Stimulated activated CD8-positive, alpha-beta memory T cell treated with anti-CD3 and anti-CD28 coated beads, Interleukin-4, amount 100 ng/mL, for 4 hours (primary cell): ENCODE data around the gene SMPD3.
"Not testable (repeated sequence)": the region's sequence is repeated elsewhere in the genome, so short reads cannot be mapped to it uniquely, and the experiment has no call there.

Experiments
- DNase-seq, 2 donors: peaks; one replicate each; pipeline ENCODE4 v3.0.0-alpha.2; 2020; ENCODE audit warnings: low read depth in 2 of 2, low spot score in 1 of 2

SMPD3 gene

DNA sequence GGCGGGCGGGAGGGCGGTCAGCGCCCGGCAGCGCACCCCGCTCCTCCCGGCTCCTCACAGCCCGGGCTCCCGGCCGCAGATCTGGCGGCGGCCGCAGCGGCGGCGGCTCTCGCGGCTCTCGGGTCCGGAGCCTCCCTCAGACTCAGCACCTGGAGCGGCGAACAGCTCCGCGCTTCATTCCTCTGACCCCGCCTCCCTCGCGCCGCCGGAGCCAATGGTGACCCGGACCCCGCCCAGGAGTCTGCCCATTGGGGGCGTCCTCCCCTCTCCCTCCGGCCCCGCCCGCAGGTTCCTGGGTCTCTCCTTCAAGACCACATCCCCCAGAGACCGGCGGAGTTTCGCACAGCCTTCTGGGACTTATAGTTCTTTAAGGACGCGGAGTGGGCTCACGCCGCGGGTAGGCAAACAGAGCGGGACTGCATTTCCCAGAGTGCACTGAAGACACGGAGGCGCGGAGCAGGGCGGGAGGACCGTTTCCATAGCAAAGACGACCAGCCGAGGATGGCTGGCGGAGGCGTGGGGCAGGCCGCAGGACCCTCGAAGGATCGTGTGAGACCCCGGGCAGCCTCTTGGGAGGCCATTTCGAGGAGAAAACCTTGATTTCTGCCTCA lies at the start of gene SMPD3:
TSS of gene SMPD3 (minus strand) at position 149 of the 611 bp plus-strand sequence. CDS start 76,327 bp downstream, outside the sequence.
- peak; percentile 93 to 94 for DNase-seq

DNA sequence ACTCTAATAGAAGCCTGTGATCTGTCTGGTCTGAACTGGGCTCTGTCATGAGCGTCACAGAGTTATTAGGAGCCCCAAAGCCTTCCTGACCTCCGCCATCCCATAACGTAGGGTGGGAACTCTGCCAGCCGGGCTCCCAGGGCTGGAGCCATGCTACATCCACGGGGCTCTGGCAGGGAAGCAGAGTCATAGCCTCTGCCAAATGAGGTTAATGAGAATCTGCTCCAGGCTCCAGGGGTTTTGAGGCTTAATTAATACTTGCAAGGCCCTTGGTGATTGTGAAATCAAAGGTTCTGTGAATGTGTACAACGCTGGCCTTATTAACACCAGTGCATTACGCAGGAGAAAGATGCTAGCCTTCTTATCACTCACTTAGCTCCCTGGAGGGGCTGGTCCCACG lies 48.4 kb upstream of the SMPD3 start:
- DNase-seq, result no peak

DNA sequence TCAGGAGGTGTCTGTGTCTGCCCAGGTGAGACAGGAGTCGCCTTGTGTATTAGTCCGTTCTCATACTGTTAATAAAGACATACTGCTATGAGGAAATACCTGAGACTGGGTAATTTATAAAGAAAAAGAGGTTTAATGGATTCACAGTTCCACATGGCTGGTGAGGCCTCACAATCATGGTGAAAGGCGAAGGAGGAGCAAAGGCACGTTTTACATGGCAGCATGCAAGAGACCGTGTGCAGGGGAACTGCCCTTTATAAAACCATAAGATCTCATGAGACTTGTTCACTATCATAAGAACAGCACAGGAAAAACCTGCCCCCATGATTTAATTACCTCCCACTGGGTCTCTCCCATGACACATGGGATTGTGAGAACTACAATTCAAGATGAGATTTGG lies 46.0 kb upstream of the SMPD3 start:
- DNase-seq, result not testable (repeated sequence)

GRCh38 chr16:68493412-68494070 lies 45.2 kb upstream of the SMPD3 start:
- no peak for DNase-seq

DNA sequence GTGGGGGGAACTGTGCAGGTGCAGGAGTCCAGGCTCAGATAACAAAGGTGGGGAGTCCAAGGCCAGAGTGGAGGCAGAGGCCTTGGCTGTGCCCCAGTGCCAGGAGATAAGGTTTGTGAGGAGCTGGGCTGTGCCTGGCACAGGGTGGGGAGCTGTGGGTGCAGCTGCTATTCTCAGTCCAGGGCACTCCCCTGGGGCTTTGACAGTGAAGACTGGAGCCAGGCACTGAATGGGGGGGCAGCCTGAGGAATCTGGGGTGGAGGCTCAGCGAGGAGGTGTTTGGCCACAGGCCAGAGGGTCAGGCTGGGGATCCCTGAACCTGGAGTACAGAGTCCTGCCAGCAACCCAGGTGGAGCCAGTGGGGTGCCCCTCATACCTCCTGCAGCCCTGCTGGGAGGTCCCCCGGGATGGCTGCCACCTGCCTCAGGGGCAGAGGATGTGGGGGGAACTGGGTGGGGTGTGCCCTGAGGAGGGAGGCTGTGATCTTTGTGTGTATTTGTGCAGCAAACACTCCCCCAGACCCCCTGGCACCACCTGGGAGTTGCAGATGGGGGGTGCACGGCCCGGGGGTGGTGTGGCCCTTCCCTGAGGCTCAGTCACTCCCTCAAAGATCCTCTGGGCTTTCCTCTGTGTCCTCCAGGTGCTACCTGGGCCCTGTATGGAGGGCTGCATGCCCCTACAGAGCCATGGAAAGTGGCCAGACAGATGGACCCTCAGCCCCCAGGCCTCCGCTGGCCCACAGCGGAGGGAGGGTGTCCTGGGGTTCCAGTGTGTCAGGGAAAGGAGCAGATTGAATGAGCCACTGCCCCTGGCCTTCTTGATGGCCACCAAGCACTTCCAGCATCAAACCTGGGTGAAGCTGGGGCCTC lies 44.5 kb upstream of the SMPD3 start:
- DNase-seq, result no peak

GRCh38 chr16:68492151-68492542 lies 43.8 kb upstream of the SMPD3 start:
- no peak for DNase-seq

DNA sequence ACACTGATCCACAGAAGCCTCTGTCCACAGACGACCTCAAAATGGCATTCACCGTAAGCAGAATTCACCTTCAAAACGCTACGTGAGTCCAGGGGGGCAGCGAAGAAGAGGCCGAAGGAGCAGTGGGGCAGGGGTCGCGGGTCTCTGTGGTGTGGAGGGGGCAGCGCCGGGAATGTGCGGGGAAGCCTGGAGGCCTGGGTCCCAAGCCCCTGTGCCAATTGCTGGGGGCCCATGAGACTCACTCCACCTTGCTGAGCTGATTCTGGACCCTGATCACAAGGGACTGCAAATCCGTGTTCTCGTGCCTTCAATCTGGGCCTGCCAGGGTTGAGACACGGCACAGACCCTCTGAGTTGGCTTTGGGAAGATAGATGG lies 43.3 kb upstream of the SMPD3 start:
- DNase-seq, result no peak

DNA sequence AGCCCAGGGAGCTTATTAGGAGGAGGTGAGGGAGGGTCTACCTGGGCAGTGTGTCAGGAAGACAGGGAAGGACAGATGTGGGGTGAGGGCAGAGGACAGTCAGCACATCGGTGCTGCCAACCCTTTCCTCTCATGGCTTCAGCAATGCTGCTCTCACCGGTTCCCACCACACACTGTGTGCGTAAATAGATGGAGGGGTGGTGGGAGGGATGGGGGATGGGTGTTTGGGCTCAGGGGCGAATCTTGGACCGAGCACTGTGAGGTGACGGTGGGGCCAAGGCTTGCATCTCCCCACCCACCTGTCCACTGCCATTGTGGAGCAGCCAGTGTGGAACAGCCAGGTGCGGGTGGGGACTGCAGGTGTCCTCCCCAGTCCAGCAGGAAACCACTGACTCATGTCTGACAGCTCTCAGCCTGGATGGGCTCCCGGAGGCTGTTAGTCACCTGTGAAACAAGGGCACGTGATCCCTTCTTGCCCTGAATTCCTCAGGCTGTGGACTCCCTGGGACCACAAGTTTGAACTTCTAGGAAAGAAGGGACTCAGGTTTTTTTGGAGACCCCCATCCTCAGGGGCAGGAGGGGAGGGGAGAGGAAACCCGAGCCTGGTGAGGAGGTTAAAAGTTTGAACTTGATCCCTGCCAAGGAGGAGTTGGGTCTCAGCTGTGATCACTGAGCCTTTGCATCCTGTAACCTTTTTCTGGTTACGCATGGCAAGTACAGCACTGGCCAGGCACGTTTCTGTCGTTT lies 42.7 kb upstream of the SMPD3 start:
- no peak for DNase-seq

DNA sequence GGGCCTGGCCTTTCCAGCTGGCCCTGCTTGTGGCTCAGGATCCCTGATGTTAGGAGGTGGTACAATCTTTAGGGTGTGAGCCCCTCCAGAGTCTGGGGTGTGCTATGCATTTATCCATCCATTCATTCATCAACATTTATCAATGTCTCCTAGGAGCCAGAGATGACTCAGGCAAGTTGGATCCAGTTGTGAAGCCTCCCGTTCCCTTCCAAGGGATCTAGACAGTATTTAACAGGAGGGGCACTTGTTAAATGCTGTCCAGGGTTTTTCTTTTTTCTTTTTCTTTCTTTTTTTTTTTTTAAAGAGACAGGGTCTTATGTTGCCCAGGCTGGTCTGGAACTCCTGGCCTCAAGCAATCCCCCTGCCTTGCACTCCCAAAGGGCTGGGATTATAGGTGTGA lies 42.0 kb upstream of the SMPD3 start:
- DNase-seq, result no peak

DNA sequence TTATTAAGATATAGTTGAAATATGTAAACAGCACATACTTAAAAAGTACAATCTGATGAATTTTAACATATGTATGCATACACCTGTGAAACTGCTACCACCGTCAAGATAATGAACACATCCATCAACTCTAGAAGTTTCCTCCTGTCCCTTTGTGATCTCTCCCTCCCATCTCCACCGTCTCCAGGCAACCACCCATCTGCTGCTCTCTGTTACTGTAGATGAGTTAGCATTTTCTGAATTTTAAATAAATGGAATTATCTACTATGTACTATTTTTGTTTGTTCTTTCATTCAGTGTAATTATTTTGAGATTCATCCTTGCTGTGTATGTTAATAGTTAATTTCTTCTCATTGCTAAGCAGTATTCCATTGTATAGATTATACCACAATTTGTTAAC lies 40.2 kb upstream of the SMPD3 start:
- no peak for DNase-seq

DNA sequence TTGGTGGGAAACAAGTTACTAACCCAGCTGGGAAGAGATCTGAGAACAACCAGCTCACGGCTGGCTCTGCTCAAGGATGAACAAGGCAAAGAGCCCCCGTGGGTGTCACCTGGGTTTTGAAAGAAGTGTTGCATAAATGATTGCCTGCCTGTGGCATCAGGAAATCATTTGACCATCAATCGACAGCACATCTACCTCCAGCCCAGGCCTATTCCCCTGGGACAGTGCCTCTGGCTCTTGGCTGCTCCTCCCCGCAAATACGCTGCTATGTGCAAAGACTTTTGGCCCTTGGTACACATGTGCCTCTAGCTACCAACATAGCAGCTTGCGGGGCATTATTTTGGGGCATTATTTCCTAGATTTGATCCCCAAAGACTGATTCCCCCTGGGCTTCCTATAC lies 39.4 kb upstream of the SMPD3 start:
- DNase-seq, result no peak

GRCh38 chr16:68487203-68487514 lies 38.9 kb upstream of the SMPD3 start:
- no peak for DNase-seq

- DNase-seq, result no peak
Observed at GRCh38 chr16:68486502-68487202, 38.3 kb upstream of the SMPD3 start.

- no peak for DNase-seq
Observed at GRCh38 chr16:68481636-68482035, 33.3 kb upstream of the SMPD3 start.

DNA sequence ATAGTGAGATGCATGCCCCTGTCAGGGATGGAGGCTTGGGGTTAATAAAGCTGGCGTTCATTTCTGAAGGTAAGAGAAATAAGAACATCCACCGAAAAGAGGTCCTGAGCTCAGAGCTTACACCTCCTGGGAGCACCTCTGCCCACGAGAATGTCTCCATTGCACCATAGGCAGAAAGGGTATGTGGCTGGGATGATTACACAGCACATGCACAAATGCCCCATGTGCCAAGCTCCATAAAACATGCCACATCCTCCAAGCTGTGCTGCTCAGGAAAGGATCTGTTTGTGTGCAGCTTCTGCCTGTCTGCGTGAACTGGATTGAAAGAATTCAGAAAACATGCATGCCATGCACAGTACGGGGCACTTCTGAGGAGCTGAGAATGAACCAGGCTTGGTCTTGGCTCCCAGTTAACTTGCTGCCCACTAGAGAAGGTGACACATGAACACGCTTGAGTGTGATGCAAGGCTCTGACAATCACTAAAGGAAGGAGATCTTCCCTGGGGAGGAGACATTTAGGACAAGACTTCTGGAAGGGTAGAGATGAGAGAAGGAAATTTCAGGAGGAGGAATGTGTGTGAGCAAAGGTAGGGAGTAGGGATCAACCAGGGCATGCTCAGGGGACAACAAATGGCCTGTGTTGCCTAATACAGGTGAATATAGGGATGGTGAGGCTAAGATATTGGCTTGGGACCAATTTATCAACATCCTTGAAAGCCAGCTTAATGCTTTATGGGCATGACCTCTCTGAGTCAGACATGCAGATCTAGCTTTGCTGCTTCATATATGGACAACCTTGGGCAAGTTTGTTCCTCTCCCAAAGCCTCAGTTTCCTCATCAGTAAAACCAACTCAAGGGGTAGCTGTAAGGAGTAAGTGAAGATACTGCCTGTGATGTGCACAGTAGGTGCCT lies 32.0 kb upstream of the SMPD3 start:
- no peak for DNase-seq

GRCh38 chr16:68479271-68479670 lies 31.0 kb upstream of the SMPD3 start:
- DNase-seq, result no peak

DNA sequence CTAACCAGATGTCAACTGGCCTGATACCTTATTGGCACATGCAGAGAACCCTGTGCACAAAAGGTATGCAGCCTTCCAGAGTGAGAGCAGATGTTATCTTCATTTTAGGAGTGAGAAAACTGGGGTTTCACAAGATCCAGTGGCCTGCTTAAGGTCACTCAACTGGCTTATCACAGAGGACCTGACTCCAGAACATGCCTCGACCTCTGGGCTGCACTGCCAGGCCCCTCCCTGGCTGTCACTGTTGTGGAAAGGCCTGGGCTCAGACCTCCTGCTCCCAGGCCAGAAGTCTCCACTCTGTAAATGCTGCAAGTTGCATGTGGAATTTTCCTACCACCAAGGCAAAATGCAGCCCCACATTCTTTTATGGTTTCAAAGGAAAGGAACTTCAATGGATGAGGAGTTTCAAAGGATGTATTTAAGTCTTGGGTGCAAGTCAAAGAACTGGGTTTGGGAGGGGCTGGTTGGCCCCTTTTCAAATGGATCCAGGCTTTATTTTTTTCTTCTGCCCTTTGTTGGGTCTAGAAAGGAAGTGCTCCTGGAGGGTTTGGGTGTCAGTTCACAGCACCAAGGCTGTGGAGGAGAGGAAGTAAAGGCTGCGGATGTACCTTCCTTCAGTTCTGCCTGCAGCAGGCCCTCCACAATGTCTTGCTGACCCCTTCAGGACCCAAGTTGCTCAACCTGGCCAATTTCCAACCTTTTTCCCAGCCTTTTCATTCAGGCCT lies 30.4 kb upstream of the SMPD3 start:
- no peak for DNase-seq

DNA sequence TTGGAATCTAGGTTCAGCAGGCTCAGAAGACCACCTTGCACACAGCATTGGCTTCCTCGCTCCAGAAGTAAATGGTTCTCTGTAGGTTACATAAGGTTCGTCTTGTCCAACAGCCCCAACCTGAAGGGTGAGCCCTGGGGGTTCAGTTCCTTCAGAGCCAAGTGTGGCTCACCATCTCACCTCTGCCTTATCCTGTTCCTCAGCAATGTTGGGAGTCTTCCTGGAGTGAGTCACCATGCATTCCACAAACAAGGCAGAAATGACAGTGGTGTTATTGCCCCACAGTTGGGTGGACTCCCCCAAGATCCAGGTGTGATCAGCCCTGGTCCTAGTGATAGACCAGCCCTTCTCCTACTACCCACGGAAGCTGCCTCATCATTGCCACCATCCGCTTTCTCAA lies 26.8 kb upstream of the SMPD3 start:
- DNase-seq, result no peak

GRCh38 chr16:68473358-68474070 lies 25.2 kb upstream of the SMPD3 start:
- no peak for DNase-seq
